ENCODE measurements around the gene EFCAB6.
A peak's percentile ranks its signal among the peaks of the same experiment; 100 is the strongest.

The EFCAB6 gene

DNA sequence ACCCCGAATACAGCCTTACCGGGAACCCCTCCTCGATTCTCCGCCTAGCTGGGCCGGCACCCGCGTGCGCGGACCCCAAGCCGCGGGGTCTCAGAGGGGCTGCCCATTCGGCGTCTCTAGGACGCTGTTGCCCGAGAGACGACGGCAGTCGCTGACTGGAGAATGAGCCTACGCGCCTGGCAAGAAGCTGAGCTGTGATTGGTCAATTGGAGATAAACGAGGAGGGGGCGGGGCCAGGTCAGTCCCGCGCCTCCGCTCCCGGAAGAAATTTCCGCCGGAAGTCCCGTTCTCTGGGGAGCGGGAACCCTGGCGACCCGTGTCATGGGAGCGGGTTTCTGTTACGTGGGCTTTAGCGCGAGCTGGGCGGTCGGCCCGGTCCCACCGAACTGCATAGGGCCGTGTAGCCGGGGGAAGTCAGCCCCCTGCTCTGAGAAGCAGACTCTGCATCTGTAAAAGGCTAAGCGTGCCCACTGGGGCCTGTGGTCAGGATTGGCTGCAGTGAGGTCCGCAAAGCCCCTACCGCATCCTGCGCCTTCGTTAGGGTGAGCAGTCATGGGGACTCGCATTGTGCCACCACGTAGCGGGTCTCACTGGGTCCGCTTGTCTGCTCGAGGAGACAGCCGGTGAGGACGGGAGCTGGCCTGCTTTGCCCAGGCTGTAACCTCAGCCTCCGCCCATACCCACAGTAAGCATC lies at the start of gene EFCAB6:
TSS of gene EFCAB6 (minus strand) at position 157 of the 694 bp plus-strand sequence. CDS start 29,987 bp downstream, outside the sequence.
- DNase-seq (ENCODE audit: low read depth): peak; percentile 78
- in situ Hi-C loops (cut with HindIII; ENCODE audit: low sequenced_read_pairs): no loop called here

GRCh38 chr22:43861529-43861928 lies 49.4 kb upstream of the EFCAB6 start:
- TF ChIP-seq, protein P1, sequence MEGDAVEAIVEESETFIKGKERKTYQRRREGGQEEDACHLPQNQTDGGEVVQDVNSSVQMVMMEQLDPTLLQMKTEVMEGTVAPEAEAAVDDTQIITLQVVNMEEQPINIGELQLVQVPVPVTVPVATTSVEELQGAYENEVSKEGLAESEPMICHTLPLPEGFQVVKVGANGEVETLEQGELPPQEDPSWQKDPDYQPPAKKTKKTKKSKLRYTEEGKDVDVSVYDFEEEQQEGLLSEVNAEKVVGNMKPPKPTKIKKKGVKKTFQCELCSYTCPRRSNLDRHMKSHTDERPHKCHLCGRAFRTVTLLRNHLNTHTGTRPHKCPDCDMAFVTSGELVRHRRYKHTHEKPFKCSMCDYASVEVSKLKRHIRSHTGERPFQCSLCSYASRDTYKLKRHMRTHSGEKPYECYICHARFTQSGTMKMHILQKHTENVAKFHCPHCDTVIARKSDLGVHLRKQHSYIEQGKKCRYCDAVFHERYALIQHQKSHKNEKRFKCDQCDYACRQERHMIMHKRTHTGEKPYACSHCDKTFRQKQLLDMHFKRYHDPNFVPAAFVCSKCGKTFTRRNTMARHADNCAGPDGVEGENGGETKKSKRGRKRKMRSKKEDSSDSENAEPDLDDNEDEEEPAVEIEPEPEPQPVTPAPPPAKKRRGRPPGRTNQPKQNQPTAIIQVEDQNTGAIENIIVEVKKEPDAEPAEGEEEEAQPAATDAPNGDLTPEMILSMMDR (IDR thresholded peaks at IDR 0.05; ENCODE audit: low read depth, low read length, missing control alignments): no peak
- no peak for DNase-seq (ENCODE audit: low read depth)
- in situ Hi-C loops (cut with HindIII; ENCODE audit: low sequenced_read_pairs): no loop called here
- peak overlapping the region; percentile 30 for H3K4me3 ChIP-seq (ENCODE audit: low read depth, low read length)

More for the DNA sequence above, at the start of gene EFCAB6:
- TF ChIP-seq, protein P1 (IDR thresholded peaks at IDR 0.05; ENCODE audit: low read depth, low read length, missing control alignments): no peak
- peak within 1 kb of the TSS; percentile 58 for H3K4me3 ChIP-seq (ENCODE audit: low read depth, low read length)

- no peak for DNase-seq (ENCODE audit: low read depth)
- TF ChIP-seq, protein P1 (IDR thresholded peaks at IDR 0.05; ENCODE audit: low read depth, low read length, missing control alignments): no peak
- in situ Hi-C loops (cut with HindIII; ENCODE audit: low sequenced_read_pairs): no loop called here
- no peak overlapping the region for H3K4me3 ChIP-seq (ENCODE audit: low read depth, low read length)
These were observed 48.7 kb upstream of the EFCAB6 start for GRCh38 chr22:43860831-43861230.

DNA sequence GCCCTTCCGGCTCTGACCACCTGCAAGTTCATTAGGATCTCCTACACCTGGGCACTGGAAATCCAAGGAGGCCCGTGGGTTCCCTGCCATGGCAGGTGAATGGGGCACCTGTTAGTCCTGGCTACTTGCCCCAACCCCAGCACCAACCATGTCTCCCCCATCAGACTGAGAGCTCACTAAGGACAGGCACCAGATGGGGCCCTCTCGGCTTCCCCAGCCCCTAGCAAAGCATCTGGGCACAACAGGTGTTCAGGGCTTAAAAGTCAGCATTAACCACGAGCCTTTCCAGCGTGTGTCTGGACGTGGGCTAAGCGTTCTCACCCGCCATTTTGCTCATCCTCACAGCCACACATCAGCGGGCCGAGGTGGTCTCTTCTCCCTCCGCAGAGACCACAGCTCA lies 48.0 kb upstream of the EFCAB6 start:
- DNase-seq (ENCODE audit: low read depth): no peak
- TF ChIP-seq, protein P1 (IDR thresholded peaks at IDR 0.05; ENCODE audit: low read depth, low read length, missing control alignments): no peak
- in situ Hi-C loops (cut with HindIII; ENCODE audit: low sequenced_read_pairs): no loop called here
- H3K4me3 ChIP-seq (ENCODE audit: low read depth, low read length): no peak overlapping the region

DNA sequence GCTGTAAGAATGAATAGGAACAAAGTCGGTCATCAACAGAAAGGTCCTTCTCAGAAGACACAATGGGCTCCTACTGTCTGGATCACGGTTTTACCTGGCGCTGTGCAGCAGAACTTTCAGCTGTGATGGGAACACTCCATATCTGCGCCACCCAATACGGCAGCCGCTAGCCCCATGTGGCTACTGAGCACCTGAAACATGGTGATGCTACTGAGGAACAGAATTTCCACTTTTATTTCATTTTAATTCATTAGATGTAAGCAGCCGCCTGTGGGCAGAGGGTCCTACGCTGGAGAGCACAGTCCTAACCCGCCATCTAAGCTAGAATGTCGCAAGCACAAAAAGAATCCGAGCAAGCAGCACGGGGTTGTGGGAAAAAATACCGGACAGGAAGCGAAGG lies 47.5 kb upstream of the EFCAB6 start:
- DNase-seq (ENCODE audit: low read depth): no peak
- no peak overlapping the region for H3K4me3 ChIP-seq (ENCODE audit: low read depth, low read length)
- TF ChIP-seq, protein P1 (IDR thresholded peaks at IDR 0.05; ENCODE audit: low read depth, low read length, missing control alignments): no peak
- in situ Hi-C loops (cut with HindIII; ENCODE audit: low sequenced_read_pairs): no loop called here

DNA sequence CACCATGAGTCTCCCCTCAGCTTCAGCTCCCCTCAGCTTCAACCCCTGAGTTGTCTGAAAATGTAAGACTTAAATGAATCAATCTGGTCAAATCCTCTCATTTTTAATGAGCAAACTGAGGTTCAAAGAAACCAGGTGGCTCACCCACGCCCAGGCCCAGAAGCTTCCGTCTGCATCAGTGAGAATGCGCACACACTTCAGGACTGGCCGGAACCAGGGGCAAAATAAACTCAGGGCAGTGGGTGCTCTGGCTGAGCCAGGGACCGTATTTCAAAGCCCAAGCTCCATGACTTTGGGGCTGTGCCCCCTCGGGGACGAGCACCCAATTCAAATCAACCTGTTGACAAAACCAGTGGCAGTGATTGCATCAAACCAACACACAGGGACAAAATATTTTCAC lies 47.1 kb upstream of the EFCAB6 start:
- H3K4me3 ChIP-seq (ENCODE audit: low read depth, low read length): no peak overlapping the region
- no peak for DNase-seq (ENCODE audit: low read depth)
- in situ Hi-C loops (cut with HindIII; ENCODE audit: low sequenced_read_pairs): no loop called here
- TF ChIP-seq, protein P1 (IDR thresholded peaks at IDR 0.05; ENCODE audit: low read depth, low read length, missing control alignments): no peak

Measured in astrocyte of the cerebellum (primary cell).